H9 (cell line): ENCODE measurements around the gene SLC12A6. TPM values are rescaled to one million over a fixed set of nuclear protein-coding genes. Genes with fewer than 3 reads are reported as not detected.

Experiments used
- DNase-seq: peaks from one replicate; pipeline ENCODE4 v3.0.0-alpha.2; 2017
- H2AFZ ChIP-seq: one replicate; pipeline ENCODE4 v1.6.1; 2013; ENCODE audit warnings: mild to moderate bottlenecking, low read length, control low read depth, moderate library complexity
- H2AK5ac ChIP-seq: 2 replicates; pipeline ENCODE4 v1.6.1; 2013; ENCODE audit warnings: low read length, control low read depth, mixed read lengths; ENCODE audit not compliant: insufficient read length
- H2BK120ac ChIP-seq: one replicate; pipeline ENCODE4 v1.6.1; 2013; ENCODE audit warnings: low read depth, mild to moderate bottlenecking, low read length, control low read depth, inconsistent platforms; ENCODE audit not compliant: poor library complexity, severe bottlenecking
- H2BK12ac ChIP-seq: 2 replicates; pipeline ENCODE4 v1.6.1; 2013; ENCODE audit warnings: low read length, control low read depth, mixed read lengths, low read depth; ENCODE audit not compliant: insufficient read length
- H2BK15ac ChIP-seq: 2 replicates; pipeline ENCODE4 v1.6.1; 2013; ENCODE audit warnings: low read depth, low read length, control low read depth
- H2BK20ac ChIP-seq: one replicate; pipeline ENCODE4 v1.6.1; 2013; ENCODE audit warnings: low read depth, mild to moderate bottlenecking, low read length, control low read depth, inconsistent platforms; ENCODE audit not compliant: poor library complexity, severe bottlenecking
- H2BK5ac ChIP-seq: 2 replicates; pipeline ENCODE4 v1.6.1; 2013; ENCODE audit warnings: low read length, control low read depth, mixed read lengths; ENCODE audit not compliant: insufficient read length
- H3K14ac ChIP-seq: 2 replicates; pipeline ENCODE4 v1.6.1; 2013; ENCODE audit warnings: low read length, control low read depth; ENCODE audit not compliant: insufficient read depth
- H3K18ac ChIP-seq: 2 replicates; pipeline ENCODE4 v1.6.1; 2013; ENCODE audit warnings: low read depth, mild to moderate bottlenecking, mixed read lengths, low read length, control low read depth; ENCODE audit not compliant: insufficient read length
- H3K23ac ChIP-seq: 2 replicates; pipeline ENCODE4 v1.6.1; 2013; ENCODE audit warnings: low read length, control low read depth, mixed read lengths, low read depth; ENCODE audit not compliant: insufficient read length
- H3K23me2 ChIP-seq: 2 replicates; pipeline ENCODE4 v1.6.1; 2013; ENCODE audit warnings: low read depth, mild to moderate bottlenecking, mixed read lengths, low read length, control low read depth; ENCODE audit not compliant: insufficient read length, poor library complexity, severe bottlenecking
- H3K27ac ChIP-seq: 2 replicates; pipeline ENCODE4 v1.5.1; 2013; ENCODE audit warnings: low read length, control low read depth, mixed read lengths, low read depth; ENCODE audit not compliant: insufficient read length
- H3K27me3 ChIP-seq: 2 replicates; pipeline ENCODE4 v1.6.1; 2013; ENCODE audit warnings: low read length, control low read depth, inconsistent platforms; ENCODE audit not compliant: insufficient read depth
- H3K4ac ChIP-seq: 2 replicates; pipeline ENCODE4 v1.6.1; 2013; ENCODE audit warnings: low read depth, mild to moderate bottlenecking, control low read depth, inconsistent platforms, low read length, moderate library complexity
- H3K4me1 ChIP-seq: 2 replicates; pipeline ENCODE4 v1.6.1; 2013; ENCODE audit warnings: low read length, control low read depth, inconsistent platforms; ENCODE audit not compliant: insufficient read depth
- H3K4me2 ChIP-seq: 2 replicates; pipeline ENCODE4 v1.6.1; 2013; ENCODE audit warnings: low read length, control low read depth, mixed read lengths; ENCODE audit not compliant: insufficient read length, insufficient read depth
- H3K56ac ChIP-seq: 2 replicates; pipeline ENCODE4 v1.6.1; 2013; ENCODE audit warnings: low read depth, mild to moderate bottlenecking, mixed read lengths, low read length, control low read depth; ENCODE audit not compliant: insufficient read length
- H3K79me1 ChIP-seq: 2 replicates; pipeline ENCODE4 v1.6.1; 2013; ENCODE audit warnings: low read depth, mild to moderate bottlenecking, moderate library complexity, low read length, control low read depth, inconsistent platforms; ENCODE audit not compliant: insufficient read depth, poor library complexity, severe bottlenecking
- H3K79me2 ChIP-seq: 2 replicates; pipeline ENCODE4 v1.6.1; 2013; ENCODE audit warnings: low read length, control low read depth, inconsistent platforms; ENCODE audit not compliant: insufficient read depth
- H3K9ac ChIP-seq: 2 replicates; pipeline ENCODE4 v1.6.1; 2013; ENCODE audit warnings: low read length, control low read depth, mixed read lengths; ENCODE audit not compliant: insufficient read length; ENCODE audit errors: extremely low read depth
- H3K9me3 ChIP-seq: one replicate; pipeline ENCODE4 v1.6.1; 2013; ENCODE audit warnings: low read depth, low read length, inconsistent platforms; ENCODE audit not compliant: control insufficient read depth
- H3T11ph ChIP-seq: one replicate; pipeline ENCODE4 v1.6.1; 2013; ENCODE audit warnings: mild to moderate bottlenecking, low read length, control low read depth, inconsistent platforms
- H4K20me1 ChIP-seq: one replicate; pipeline ENCODE4 v1.6.1; 2013; ENCODE audit not compliant: control insufficient read depth, insufficient read length, insufficient read depth
- H4K5ac ChIP-seq: 2 replicates; pipeline ENCODE4 v1.6.1; 2013; ENCODE audit warnings: low read depth, mild to moderate bottlenecking, mixed read lengths, low read length, control low read depth; ENCODE audit not compliant: insufficient read length
- H4K8ac ChIP-seq: replicated peaks from 2 replicates; pipeline ENCODE4 v1.6.1; 2013; ENCODE audit warnings: low read length, control low read depth, mixed read lengths, low read depth; ENCODE audit not compliant: insufficient read length
- H4K91ac ChIP-seq: 2 replicates; pipeline ENCODE4 v1.6.1; 2013; ENCODE audit warnings: low read depth, mild to moderate bottlenecking, moderate library complexity, mixed read lengths, low read length, control low read depth; ENCODE audit not compliant: insufficient read length
- H3K27ac Mint-ChIP-seq, 3 experiments: 2 replicates in 2 of 3; 3 replicates in 1 of 3; pipeline ENCODE4 v1.8.0; 2020 to 2021; ENCODE audit warnings: mixed read lengths in 3 of 3, mild to moderate bottlenecking in 1 of 3, moderate library complexity in 1 of 3
- H3K27me3 Mint-ChIP-seq: 2 replicates; pipeline ENCODE4 v1.8.0; 2021; ENCODE audit warnings: low read depth, mild to moderate bottlenecking, moderate library complexity, mixed read lengths
- H3K36me3 Mint-ChIP-seq, 3 experiments: 2 replicates in 2 of 3; 3 replicates in 1 of 3; pipeline ENCODE4 v1.8.0; 2020 to 2021; ENCODE audit warnings: low read depth in 3 of 3, mixed read lengths in 3 of 3; ENCODE audit not compliant: insufficient read depth in 1 of 3
- H3K4me1 Mint-ChIP-seq, 2 experiments: 2 replicates each; pipeline ENCODE4 v1.8.0; 2020; ENCODE audit warnings: mixed read lengths in 2 of 2
- H3K4me3 Mint-ChIP-seq, 2 experiments: 2 replicates in 1 of 2; 3 replicates in 1 of 2; pipeline ENCODE4 v1.8.0; 2020 to 2021; ENCODE audit warnings: mild to moderate bottlenecking in 2 of 2, mixed read lengths in 2 of 2, moderate library complexity in 1 of 2
- H3K9me3 Mint-ChIP-seq, 2 experiments: 2 replicates in 1 of 2; 3 replicates in 1 of 2; pipeline ENCODE4 v1.8.0; 2020; ENCODE audit warnings: mild to moderate bottlenecking in 2 of 2, mixed read lengths in 2 of 2, moderate library complexity in 1 of 2
- total RNA-seq: library from RNA; stranded (reverse); gene quantifications from 2 replicates; pipeline ENCODE4 v1.2.1, GENCODE V29; 2021
- TF ChIP-seq, protein P1 (sequence below): fragments of 200-600 bp; sonication (generic); conservative IDR thresholded peaks from 3 replicates; pipeline ENCODE4 v1.8.0; 2021; ENCODE audit warnings: antibody characterized with exemption, mild to moderate bottlenecking

SLC12A6 gene
- total RNA-seq, 1 experiment from 2014 or later, result 11.1 TPM

DNA sequence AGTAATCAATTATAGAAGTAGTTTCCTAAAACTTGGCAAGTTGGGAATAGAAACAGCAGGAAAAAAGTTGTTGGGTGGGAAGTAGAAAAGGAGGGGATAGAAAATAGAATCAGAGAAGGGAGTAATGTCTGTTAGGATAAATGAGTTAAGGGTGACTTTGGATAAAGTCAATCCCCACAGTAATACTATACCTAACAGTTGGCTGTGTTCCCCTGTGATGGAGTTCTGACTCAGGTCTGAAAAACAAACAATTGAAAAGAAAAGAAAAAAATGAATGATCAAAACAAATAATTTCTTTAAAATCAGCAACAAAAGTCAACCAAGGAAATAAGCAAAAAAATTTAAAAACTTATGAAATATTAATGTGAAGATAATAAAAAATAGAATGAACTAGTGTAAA, 62.4 kb downstream of the SLC12A6 start:
- no peak overlapping the region for H2BK20ac ChIP-seq
- H2AFZ ChIP-seq, result no peak overlapping the region
- no peaks in the 10 kb centered on the region for H3K4me1 Mint-ChIP-seq
- TF ChIP-seq, protein P1, sequence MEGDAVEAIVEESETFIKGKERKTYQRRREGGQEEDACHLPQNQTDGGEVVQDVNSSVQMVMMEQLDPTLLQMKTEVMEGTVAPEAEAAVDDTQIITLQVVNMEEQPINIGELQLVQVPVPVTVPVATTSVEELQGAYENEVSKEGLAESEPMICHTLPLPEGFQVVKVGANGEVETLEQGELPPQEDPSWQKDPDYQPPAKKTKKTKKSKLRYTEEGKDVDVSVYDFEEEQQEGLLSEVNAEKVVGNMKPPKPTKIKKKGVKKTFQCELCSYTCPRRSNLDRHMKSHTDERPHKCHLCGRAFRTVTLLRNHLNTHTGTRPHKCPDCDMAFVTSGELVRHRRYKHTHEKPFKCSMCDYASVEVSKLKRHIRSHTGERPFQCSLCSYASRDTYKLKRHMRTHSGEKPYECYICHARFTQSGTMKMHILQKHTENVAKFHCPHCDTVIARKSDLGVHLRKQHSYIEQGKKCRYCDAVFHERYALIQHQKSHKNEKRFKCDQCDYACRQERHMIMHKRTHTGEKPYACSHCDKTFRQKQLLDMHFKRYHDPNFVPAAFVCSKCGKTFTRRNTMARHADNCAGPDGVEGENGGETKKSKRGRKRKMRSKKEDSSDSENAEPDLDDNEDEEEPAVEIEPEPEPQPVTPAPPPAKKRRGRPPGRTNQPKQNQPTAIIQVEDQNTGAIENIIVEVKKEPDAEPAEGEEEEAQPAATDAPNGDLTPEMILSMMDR, result no peak
- H3K23me2 ChIP-seq, result no peaks in the 10 kb centered on the region
- no peak for DNase-seq
- H3K4me2 ChIP-seq, result no peak overlapping the region
- no peaks in the 10 kb centered on the region for H3K9me3 ChIP-seq
- no peak overlapping the region for H3K4ac ChIP-seq
- no peak overlapping the region for H2BK12ac ChIP-seq
- H3K9me3 Mint-ChIP-seq, result no peaks in the 10 kb centered on the region
- H3K23ac ChIP-seq, result no peak overlapping the region
- H3K27me3 ChIP-seq, result no peaks in the 10 kb centered on the region
- H2BK120ac ChIP-seq, result no peak overlapping the region
- H4K8ac ChIP-seq, result no peak overlapping the region
- no peaks in the 10 kb centered on the region for H3K4me1 ChIP-seq
- H3K36me3 Mint-ChIP-seq, result peaks cover 0 to 3% (median 0%) of the 10 kb centered on the region in 3 experiments; a peak in 1 of 7 replicates
- no peak overlapping the region for H3K56ac ChIP-seq
- H3K18ac ChIP-seq, result no peak overlapping the region
- no peaks in the 10 kb centered on the region for H3K27me3 Mint-ChIP-seq
- no peak overlapping the region for H4K5ac ChIP-seq
- no peaks in the 10 kb centered on the region for H3K79me1 ChIP-seq
- no peak overlapping the region for H2BK15ac ChIP-seq
- no peak overlapping the region for H3K14ac ChIP-seq
- H4K20me1 ChIP-seq, result no peaks in the 10 kb centered on the region
- H3K4me3 Mint-ChIP-seq, result no peak overlapping the region
- no peaks in the 10 kb centered on the region for H3K79me2 ChIP-seq
- no peak overlapping the region for H3K9ac ChIP-seq
- no peak overlapping the region for H2BK5ac ChIP-seq
- H3K27ac Mint-ChIP-seq, result no peak overlapping the region
- H3K27ac ChIP-seq, result no peak overlapping the region
- H2AK5ac ChIP-seq, result no peak overlapping the region
- H4K91ac ChIP-seq, result no peak overlapping the region
- H3T11ph ChIP-seq, result no peak overlapping the region
